SK-N-SH (cell line): Measurements from ENCODE around the gene STPG2. TPM values are rescaled to one million over a fixed set of nuclear protein-coding genes. Genes with fewer than 3 reads are reported as not detected.

ENCODE experiments used
- CTCF ChIA-PET: fragments of 300-600, 350-600 bp; formaldehyde crosslinking; extraction: SDS; loops from one replicate; lab custom pipeline; 2021; lab: Yijun Ruan, JAX
- POLR2A ChIA-PET: fragments of 350-600 bp; sonication (Branson Sonifier 250); formaldehyde crosslinking; extraction: SDS; loops from one replicate; lab custom pipeline; 2020; ENCODE audit warnings: antibody characterized with exemption, inconsistent platforms; lab: Yijun Ruan, JAX
- DNase-seq: peaks from one replicate; pipeline ENCODE4 v3.0.0; 2012
- H2AFZ ChIP-seq: fragments of 200-600 bp; sonication (generic); 2 replicates; pipeline ENCODE4 v1.8.1; 2016; ENCODE audit warnings: antibody characterized with exemption, mild to moderate bottlenecking, low read depth
- H3F3A ChIP-seq: fragments of 200-600 bp; sonication (generic); replicated peaks from 2 replicates; pipeline ENCODE3; 2016; ENCODE audit warnings: antibody characterized with exemption, mild to moderate bottlenecking; ENCODE audit not compliant: insufficient read depth
- H3K27ac ChIP-seq, 2 experiments: fragments of 200-500 bp in 1 of 2; fragments of 200-600 bp in 1 of 2; sonication (Bioruptor generic) in 1 of 2; sonication (generic), shearing (Covaris generic) in 1 of 2; 2 replicates each; pipeline versions ENCODE4 v1.5.1 to v1.6.1; 2014 to 2016; ENCODE audit warnings: low read depth in 2 of 2, inconsistent platforms in 1 of 2, low read length in 1 of 2, mild to moderate bottlenecking in 1 of 2, mixed read lengths in 1 of 2
- H3K27me3 ChIP-seq: fragments of 200-600 bp; sonication (generic), shearing (Covaris generic); 2 replicates; pipeline ENCODE4 v1.6.1; 2016; ENCODE audit warnings: mixed run types; ENCODE audit not compliant: insufficient read depth
- H3K36me3 ChIP-seq, 2 experiments: fragments of 200-500 bp in 1 of 2; fragments of 200-600 bp in 1 of 2; sonication (Bioruptor generic) in 1 of 2; sonication (generic) in 1 of 2; replicated peaks in 1 of 2; 2 replicates each; pipeline versions ENCODE3 to v1.5.1; 2014 to 2016; ENCODE audit warnings: low read length in 1 of 2, mild to moderate bottlenecking in 1 of 2; ENCODE audit not compliant: insufficient read depth in 2 of 2, control insufficient read depth in 1 of 2
- H3K4me1 ChIP-seq, 2 experiments: fragments of 200-500 bp in 1 of 2; fragments of 200-600 bp in 1 of 2; sonication (Bioruptor generic) in 1 of 2; sonication (generic), shearing (Covaris generic) in 1 of 2; 2 replicates each; pipeline versions ENCODE4 v1.5.1 to v1.6.1; 2014 to 2016; ENCODE audit warnings: low read depth in 1 of 2, low read length in 1 of 2, mixed run types in 1 of 2; ENCODE audit not compliant: insufficient read depth in 2 of 2, control insufficient read depth in 1 of 2
- H3K4me2 ChIP-seq: fragments of 200-600 bp; sonication (generic), shearing (Covaris generic); 2 replicates; pipeline ENCODE4 v1.6.1; 2017; ENCODE audit warnings: mixed run types
- H3K4me3 ChIP-seq, 2 experiments: fragments of 200-500 bp in 1 of 2; fragments of 200-600 bp in 1 of 2; sonication (Bioruptor generic) in 1 of 2; sonication (generic), shearing (Covaris generic) in 1 of 2; 2 replicates each; pipeline versions ENCODE4 v1.5.1 to v1.8.1; 2014 to 2016; ENCODE audit warnings: low read depth in 2 of 2, inconsistent platforms in 1 of 2, low read length in 1 of 2, mild to moderate bottlenecking in 1 of 2, mixed read lengths in 1 of 2, moderate library complexity in 1 of 2
- H3K79me2 ChIP-seq: fragments of 200-600 bp; sonication (generic); 2 replicates; pipeline ENCODE4 v1.8.1; 2017; ENCODE audit warnings: mild to moderate bottlenecking; ENCODE audit not compliant: insufficient read depth
- H3K9ac ChIP-seq: fragments of 200-600 bp; sonication (generic); 2 replicates; pipeline ENCODE4 v1.6.1; 2017; ENCODE audit warnings: mixed run types
- H3K9me2 ChIP-seq: fragments of 200-600 bp; sonication (generic); 2 replicates; pipeline ENCODE4 v1.6.1; 2017; ENCODE audit warnings: mixed run types
- H3K9me3 ChIP-seq: fragments of 200-600 bp; sonication (generic); 2 replicates; pipeline ENCODE4 v1.6.1; 2017; ENCODE audit warnings: mixed run types, mild to moderate bottlenecking, moderate library complexity
- H4K20me1 ChIP-seq: fragments of 200-600 bp; sonication (generic); 2 replicates; pipeline ENCODE4 v1.6.1; 2017; ENCODE audit warnings: mild to moderate bottlenecking, mixed run types; ENCODE audit not compliant: insufficient read depth
- CHD2 ChIP-seq: fragments of 150-350 bp; IDR thresholded peaks from 2 replicates; pipeline ENCODE4 v1.6.1; 2018; ENCODE audit warnings: low read length; ENCODE audit not compliant: partially characterized antibody
- ELF1 ChIP-seq: IDR thresholded peaks from 2 replicates; pipeline ENCODE4 v1.4.0; 2012
- EP300 ChIP-seq, 2 experiments: IDR thresholded peaks; 2 replicates each; pipeline versions ENCODE4 v1.4.0 to v1.6.1; 2012; ENCODE audit warnings: borderline replicate concordance in 1 of 2, low read depth in 1 of 2, low read length in 1 of 2
- EZH2phosphoT487 ChIP-seq: fragments of 200-600 bp; sonication (generic); IDR thresholded peaks from 2 replicates; pipeline ENCODE4 v1.6.1; 2017; ENCODE audit warnings: low read depth, mixed run types, mild to moderate bottlenecking, antibody characterized with exemption, moderate library complexity, borderline replicate concordance
- FOXJ3 ChIP-seq: sonication (generic); formaldehyde crosslinking; IDR thresholded peaks from 2 replicates; pipeline ENCODE4 v1.5.1; 2020; ENCODE audit warnings: mild to moderate bottlenecking, missing genetic modification reagents
- FOXM1 ChIP-seq: IDR thresholded peaks from 2 replicates; pipeline ENCODE4 v1.4.0; 2012; ENCODE audit warnings: low read depth, mild to moderate bottlenecking
- GABPA ChIP-seq: IDR thresholded peaks from 2 replicates; pipeline ENCODE4 v1.4.0; 2012; ENCODE audit warnings: low read depth, mild to moderate bottlenecking
- GATA2 ChIP-seq: sonication (generic); formaldehyde crosslinking; IDR thresholded peaks from 2 replicates; pipeline ENCODE4 v1.5.0; 2020; ENCODE audit warnings: mild to moderate bottlenecking, missing genetic modification reagents
- MEF2A ChIP-seq: IDR thresholded peaks from 2 replicates; pipeline ENCODE4 v1.4.0; 2012; ENCODE audit warnings: low read depth, borderline replicate concordance
- MXI1 ChIP-seq: IDR thresholded peaks from 2 replicates; pipeline ENCODE4 v1.6.1; 2012; ENCODE audit warnings: mild to moderate bottlenecking, low read depth, low read length, improper control_type of control experiment
- POLR2AphosphoS5 ChIP-seq: IDR thresholded peaks from 2 replicates; pipeline ENCODE4 v1.6.1; 2012; ENCODE audit warnings: low read depth, low read length
- RAD21 ChIP-seq: IDR thresholded peaks from 2 replicates; pipeline ENCODE4 v1.6.1; 2012; ENCODE audit warnings: mild to moderate bottlenecking, low read length
- RCOR1 ChIP-seq: fragments of 150-350 bp; IDR thresholded peaks from 2 replicates; pipeline ENCODE4 v1.6.1; 2017; ENCODE audit warnings: antibody characterized with exemption, low read length
- RFX5 ChIP-seq: IDR thresholded peaks from 2 replicates; pipeline ENCODE4 v1.6.1; 2012; ENCODE audit warnings: mild to moderate bottlenecking, improper control_type of control experiment, low read length
- SIN3A ChIP-seq: IDR thresholded peaks from 2 replicates; pipeline ENCODE4 v1.6.1; 2012; ENCODE audit warnings: low read depth, mild to moderate bottlenecking, low read length, moderate library complexity, borderline replicate concordance
- TAF1 ChIP-seq: IDR thresholded peaks from 2 replicates; pipeline ENCODE4 v1.6.1; 2012; ENCODE audit warnings: low read depth, mild to moderate bottlenecking, low read length, moderate library complexity, borderline replicate concordance
- polyA plus RNA-seq, 3 experiments: library from polyadenylated mRNA; depleted of rRNA; stranded (reverse); fragments of >200 nt; gene quantifications; 2 replicates each; pipeline ENCODE4 v1.2.3, GENCODE V29; 2012
- TF ChIP-seq, protein P1 (sequence below): IDR thresholded peaks from 2 replicates; pipeline ENCODE4 v1.4.0; 2012; ENCODE audit warnings: low read depth, borderline replicate concordance
- TF ChIP-seq, protein P2 (sequence below): IDR thresholded peaks from 2 replicates; pipeline ENCODE4; 2012
- TF ChIP-seq, protein P3 (sequence below): IDR thresholded peaks from 2 replicates; pipeline ENCODE4 v1.4.0; 2012; ENCODE audit warnings: low read depth, borderline replicate concordance

Gene STPG2
- polyA plus RNA-seq, 1 of the 3 experiments (the other 2 are of a cell fraction), result not detected

DNA sequence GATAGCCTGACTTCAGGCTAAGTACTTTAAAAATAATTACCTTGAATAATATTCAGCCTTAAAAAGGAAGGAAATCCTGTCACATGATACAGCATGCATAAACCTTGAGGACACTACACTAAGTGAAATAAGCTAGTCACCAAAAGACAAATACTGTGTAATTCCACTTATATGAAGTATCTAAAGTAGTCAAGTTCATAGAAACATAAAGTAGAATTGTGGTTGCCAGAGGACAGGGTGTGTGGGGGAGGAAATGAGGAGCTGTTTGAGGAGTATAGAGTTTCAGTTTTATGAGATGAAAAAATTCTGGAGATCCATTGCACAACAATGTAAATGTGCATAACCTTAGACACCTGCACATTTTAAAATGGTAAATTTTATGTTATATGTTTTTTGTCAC is 5.6 kb upstream of the STPG2 start:
- no peaks in the 10 kb centered on the region for H4K20me1 ChIP-seq
- TF ChIP-seq GATA2 (CRISPR knock-in tag), result no peak
- TF ChIP-seq TAF1, result no peak
- TF ChIP-seq EP300 (IDR thresholded peaks at IDR 0.05; ENCODE audit: borderline replicate concordance in 1 of 2, low read depth in 1 of 2, low read length in 1 of 2), result no peak
- no peak for TF ChIP-seq CHD2
- no peak for TF ChIP-seq RAD21
- TF ChIP-seq, protein P1, sequence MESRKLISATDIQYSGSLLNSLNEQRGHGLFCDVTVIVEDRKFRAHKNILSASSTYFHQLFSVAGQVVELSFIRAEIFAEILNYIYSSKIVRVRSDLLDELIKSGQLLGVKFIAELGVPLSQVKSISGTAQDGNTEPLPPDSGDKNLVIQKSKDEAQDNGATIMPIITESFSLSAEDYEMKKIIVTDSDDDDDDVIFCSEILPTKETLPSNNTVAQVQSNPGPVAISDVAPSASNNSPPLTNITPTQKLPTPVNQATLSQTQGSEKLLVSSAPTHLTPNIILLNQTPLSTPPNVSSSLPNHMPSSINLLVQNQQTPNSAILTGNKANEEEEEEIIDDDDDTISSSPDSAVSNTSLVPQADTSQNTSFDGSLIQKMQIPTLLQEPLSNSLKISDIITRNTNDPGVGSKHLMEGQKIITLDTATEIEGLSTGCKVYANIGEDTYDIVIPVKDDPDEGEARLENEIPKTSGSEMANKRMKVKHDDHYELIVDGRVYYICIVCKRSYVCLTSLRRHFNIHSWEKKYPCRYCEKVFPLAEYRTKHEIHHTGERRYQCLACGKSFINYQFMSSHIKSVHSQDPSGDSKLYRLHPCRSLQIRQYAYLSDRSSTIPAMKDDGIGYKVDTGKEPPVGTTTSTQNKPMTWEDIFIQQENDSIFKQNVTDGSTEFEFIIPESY, result no peak
- no peak for TF ChIP-seq RCOR1
- no peak for TF ChIP-seq ELF1
- TF ChIP-seq EZH2phosphoT487, result no peak
- TF ChIP-seq GABPA, result no peak
- TF ChIP-seq MXI1, result no peak
- no peak for TF ChIP-seq FOXJ3 (CRISPR knock-in tag)
- TF ChIP-seq RFX5, result no peak
- no peak for TF ChIP-seq POLR2AphosphoS5
- TF ChIP-seq, protein P2, sequence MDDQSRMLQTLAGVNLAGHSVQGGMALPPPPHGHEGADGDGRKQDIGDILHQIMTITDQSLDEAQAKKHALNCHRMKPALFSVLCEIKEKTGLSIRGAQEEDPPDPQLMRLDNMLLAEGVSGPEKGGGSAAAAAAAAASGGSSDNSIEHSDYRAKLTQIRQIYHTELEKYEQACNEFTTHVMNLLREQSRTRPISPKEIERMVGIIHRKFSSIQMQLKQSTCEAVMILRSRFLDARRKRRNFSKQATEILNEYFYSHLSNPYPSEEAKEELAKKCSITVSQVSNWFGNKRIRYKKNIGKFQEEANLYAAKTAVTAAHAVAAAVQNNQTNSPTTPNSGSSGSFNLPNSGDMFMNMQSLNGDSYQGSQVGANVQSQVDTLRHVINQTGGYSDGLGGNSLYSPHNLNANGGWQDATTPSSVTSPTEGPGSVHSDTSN, result no peak
- TF ChIP-seq FOXM1, result no peak
- no peak for TF ChIP-seq SIN3A
- TF ChIP-seq, protein P3, sequence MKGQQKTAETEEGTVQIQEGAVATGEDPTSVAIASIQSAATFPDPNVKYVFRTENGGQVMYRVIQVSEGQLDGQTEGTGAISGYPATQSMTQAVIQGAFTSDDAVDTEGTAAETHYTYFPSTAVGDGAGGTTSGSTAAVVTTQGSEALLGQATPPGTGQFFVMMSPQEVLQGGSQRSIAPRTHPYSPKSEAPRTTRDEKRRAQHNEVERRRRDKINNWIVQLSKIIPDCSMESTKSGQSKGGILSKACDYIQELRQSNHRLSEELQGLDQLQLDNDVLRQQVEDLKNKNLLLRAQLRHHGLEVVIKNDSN, result no peak
- TF ChIP-seq MEF2A, result no peak
- no peak overlapping the region for H3K9ac ChIP-seq
- H3K4me2 ChIP-seq, result no peak overlapping the region
- no peaks in the 10 kb centered on the region for H3K36me3 ChIP-seq
- H3K27ac ChIP-seq, result no peak overlapping the region
- H3K4me3 ChIP-seq, result no peak overlapping the region
- peak overlapping the region; percentile 36 for H2AFZ ChIP-seq
- POLR2A ChIA-PET, result no interaction called here
- no peak for DNase-seq
- H3K79me2 ChIP-seq, result no peaks in the 10 kb centered on the region
- peaks cover 0 to under 1% of the 10 kb centered on the region in 2 experiments; a peak in 2 of 4 replicates for H3K4me1 ChIP-seq
- no peaks in the 10 kb centered on the region for H3K9me3 ChIP-seq
- CTCF ChIA-PET, result interaction anchor here (1.0 to 2.1 kb wide), 4 partner anchors 62 to 907 kb away, joined by 3 to 10 read pairs (median 4); no protein-coding TSS in a partner anchor
- H3K9me2 ChIP-seq, result no peaks in the 10 kb centered on the region
- no peaks in the 10 kb centered on the region for H3K27me3 ChIP-seq
- peaks cover 4% of the 10 kb centered on the region for H3F3A ChIP-seq
